K562 (cell line): ENCODE measurements around the gene EML1. TPM values are rescaled to one million over a fixed set of nuclear protein-coding genes. Genes with fewer than 3 reads are reported as not detected.

Experiments
- ATAC-seq: fragments of 200-7000 bp; cut with Tn5 transposase; 3 replicates; pipeline ENCODE4 v1.9.1; 2020; ENCODE audit warnings: moderate library complexity
- BruUV-seq: library from RNA; stranded (reverse); fragments of 400-500 nt; replicated peaks from 2 replicates; lab custom pipeline; 2021; lab: Mats Ljungman, UMichigan
- CTCF ChIA-PET: fragments of 300-600 bp; formaldehyde crosslinking; extraction: SDS; loops from one replicate; lab custom pipeline; 2021; ENCODE audit warnings: low intra/inter-chr PET ratio; lab: Yijun Ruan, JAX
- POLR2A ChIA-PET: fragments of 300-600, 350-650 bp; sonication (Branson Sonifier 250); formaldehyde crosslinking; extraction: SDS; loops from one replicate; lab custom pipeline; 2021; ENCODE audit warnings: antibody characterized with exemption, inconsistent platforms; lab: Yijun Ruan, JAX
- DNase-seq, 4 experiments: peaks; one replicate each; pipeline versions ENCODE4 v3.0.0 to v3.0.0-alpha.2; 2011 to 2018; ENCODE audit warnings: low spot score in 3 of 4, mixed read lengths in 3 of 4; ENCODE audit errors: extremely low read depth in 1 of 4
- FAIRE-seq: peaks from 2 replicates; lab custom pipeline; 2011; peaks lifted over from hg19 to GRCh38; lab: Jason Lieb, UNC
- H2AFZ ChIP-seq: 2 replicates; pipeline ENCODE4 v1.6.0; 2011; ENCODE audit warnings: low read depth, low read length, control low read depth, inconsistent platforms
- H3K27ac ChIP-seq: fragments of 200-600 bp; 3 replicates; pipeline ENCODE4 v1.8.0; 2011; ENCODE audit warnings: low read depth, mild to moderate bottlenecking, control low read depth, inconsistent platforms, low read length, moderate library complexity, mixed read lengths; ENCODE audit errors: extremely low read depth
- H3K27me3 ChIP-seq, 2 experiments: fragments of 300-600 bp in 1 of 2; 2 replicates in 1 of 2; 3 replicates in 1 of 2; pipeline versions ENCODE4 v1.6.0 to v1.8.0; 2011; ENCODE audit warnings: inconsistent platforms in 2 of 2, low read length in 2 of 2, mild to moderate bottlenecking in 1 of 2, mixed read lengths in 1 of 2, moderate library complexity in 1 of 2; ENCODE audit not compliant: control insufficient read depth in 2 of 2, insufficient read depth in 2 of 2
- H3K36me3 ChIP-seq: fragments of 300-600 bp; 3 replicates; pipeline ENCODE4 v1.8.0; 2011; ENCODE audit warnings: mild to moderate bottlenecking, low read length, inconsistent platforms; ENCODE audit not compliant: control insufficient read depth, insufficient read depth
- H3K4me1 ChIP-seq, 2 experiments: fragments of 200-600 bp in 1 of 2; replicated peaks in 1 of 2; 2 replicates in 1 of 2; 3 replicates in 1 of 2; pipeline versions ENCODE4 v1.5.1 to v1.8.0; 2011; ENCODE audit warnings: inconsistent platforms in 2 of 2, low read length in 2 of 2, mild to moderate bottlenecking in 1 of 2, mixed read lengths in 1 of 2, moderate library complexity in 1 of 2; ENCODE audit not compliant: control insufficient read depth in 2 of 2, insufficient read depth in 2 of 2
- H3K4me2 ChIP-seq: 2 replicates; pipeline ENCODE4 v1.6.1; 2011; ENCODE audit warnings: low read length, control low read depth, inconsistent platforms, mixed read lengths; ENCODE audit not compliant: insufficient read depth
- H3K4me3 ChIP-seq: fragments of 200-600 bp; sonication (generic), shearing (Covaris generic); 2 replicates; pipeline ENCODE4 v1.5.1; 2016; ENCODE audit warnings: control low read depth, inconsistent platforms
- H3K79me2 ChIP-seq: fragments of 200-600 bp; 3 replicates; pipeline ENCODE4 v1.8.0; 2011; ENCODE audit warnings: low read length, inconsistent platforms; ENCODE audit not compliant: control insufficient read depth, insufficient read depth
- H3K9ac ChIP-seq, 2 experiments: 2 replicates each; pipeline versions ENCODE4 v1.6.0 to v1.6.1; 2011; ENCODE audit warnings: low read depth in 2 of 2, low read length in 2 of 2, control low read depth in 1 of 2, inconsistent platforms in 1 of 2, mild to moderate bottlenecking in 1 of 2, mixed read lengths in 1 of 2; ENCODE audit not compliant: insufficient read depth in 1 of 2
- H3K9me1 ChIP-seq: one replicate; pipeline ENCODE4 v1.6.0; 2011; ENCODE audit warnings: inconsistent platforms, mild to moderate bottlenecking, low read length, moderate library complexity; ENCODE audit not compliant: control insufficient read depth, insufficient read depth
- H3K9me3 ChIP-seq: replicated peaks from 2 replicates; pipeline ENCODE4 v1.5.1; 2011; ENCODE audit warnings: low read depth, low read length, inconsistent platforms; ENCODE audit not compliant: control insufficient read depth, insufficient read depth
- H4K20me1 ChIP-seq: replicated peaks from 2 replicates; pipeline ENCODE4 v1.6.1; 2011; ENCODE audit warnings: low read length, inconsistent platforms, mixed read lengths; ENCODE audit not compliant: control insufficient read depth, insufficient read depth
- ADNP ChIP-seq: fragments of 200-800 bp; sonication (Bioruptor generic); IDR thresholded peaks from 2 replicates; pipeline ENCODE4 v1.6.1; 2016; ENCODE audit warnings: missing genetic modification characterization, missing compliant biosample characterization
- FOXA1 ChIP-seq: fragments of 450-650 bp; IDR thresholded peaks from 2 replicates; pipeline ENCODE4 v1.6.1; 2016; ENCODE audit warnings: mild to moderate bottlenecking, borderline replicate concordance
- RAD21 ChIP-seq, 2 experiments: fragments of 250-450 bp in 1 of 2; fragments of 450-650 bp in 1 of 2; sonication (Bioruptor Pico) in 1 of 2; formaldehyde crosslinking in 1 of 2; IDR thresholded peaks in 1 of 2; conservative IDR thresholded peaks in 1 of 2; 2 replicates each; pipeline versions ENCODE4 v1.4.0 to v1.8.0; 2020 to 2022; ENCODE audit warnings: mild to moderate bottlenecking in 2 of 2, moderate library complexity in 1 of 2
- ZNF146 ChIP-seq: IDR thresholded peaks from one replicate; pipeline ENCODE4 v1.6.1; 2018; ENCODE audit warnings: missing compliant biosample characterization; ENCODE audit not compliant: unreplicated experiment
- ZNF239 ChIP-seq: fragments of 250-450 bp; sonication (Bioruptor Pico); IDR thresholded peaks from 2 replicates; pipeline ENCODE4 v1.4.0; 2020; ENCODE audit warnings: mild to moderate bottlenecking
- WGBS: fragments of 100-300 bp; shearing (Covaris generic); methylation state at CpG from one replicate; pipeline ENCODE4 v1.1.6; 2016; ENCODE audit warnings: low coverage, mixed read lengths; ENCODE audit not compliant: insufficient coverage; ENCODE audit errors: missing lambda C conversion rate; 5-methylcytosine and 5-hydroxymethylcytosine counted together
- in situ Hi-C: fragments of 300-500 bp; cut with MboI; formaldehyde crosslinking; loops from 4 replicates; pipeline ENCODE4 v1.15.0; 2018; ENCODE audit warnings: inconsistent platforms, mixed read lengths
- intact Hi-C: fragments of 100-400 bp; cut with micrococcal nuclease; formaldehyde crosslinking; loops from 2 replicates; pipeline ENCODE4 v1.14.2; 2022
- polyA plus RNA-seq, 8 experiments: library from polyadenylated mRNA; depleted of rRNA in 4 of 8; stranded (reverse) in 5 of 8; unstranded in 3 of 8; fragments of >200 nt; fragmentation: Nextera tagmentation in 2 of 8; fragmentation: Illumina TruSeq in 1 of 8; extraction: Ambion mirVana in 2 of 8; extraction: Trizol in 1 of 8; gene quantifications; 2 replicates each; pipeline versions ENCODE4 v1.2.1 to v1.2.3, GENCODE V29; 2011 to 2014; ENCODE audit warnings: inconsistent platforms in 1 of 8, missing spikeins in 1 of 8
- total RNA-seq, 7 experiments: library from RNA; depleted of rRNA in 6 of 7; stranded (reverse); fragments of >200 nt in 6 of 7; fragmentation: Illumina TruSeq in 2 of 7; extraction: Trizol in 2 of 7; gene quantifications; 2 replicates each; pipeline versions ENCODE4 v1.2.1 to v1.2.3, GENCODE V29; 2011 to 2021; ENCODE audit warnings: low replicate concordance in 1 of 7
- TF ChIP-seq, protein P1 (sequence below): fragments of 450-650 bp; conservative IDR thresholded peaks from 2 replicates; pipeline ENCODE4 v1.6.1; 2016; ENCODE audit warnings: missing genetic modification characterization, low read depth, mild to moderate bottlenecking, missing compliant biosample characterization, moderate library complexity
- TF ChIP-seq, protein P2 (sequence below): sonication (generic); formaldehyde crosslinking; IDR thresholded peaks from 2 replicates; pipeline ENCODE4 v1.8.0; 2022; ENCODE audit warnings: mild to moderate bottlenecking, missing genetic modification reagents

EML1 gene
- total and polyA plus RNA-seq, 9 of the 15 experiments (the other 6 are each of a cell fraction or from before 2014, with no cell fraction given): 0.01 to 0.35 (median 0.07) TPM; not detected in 2

DNA sequence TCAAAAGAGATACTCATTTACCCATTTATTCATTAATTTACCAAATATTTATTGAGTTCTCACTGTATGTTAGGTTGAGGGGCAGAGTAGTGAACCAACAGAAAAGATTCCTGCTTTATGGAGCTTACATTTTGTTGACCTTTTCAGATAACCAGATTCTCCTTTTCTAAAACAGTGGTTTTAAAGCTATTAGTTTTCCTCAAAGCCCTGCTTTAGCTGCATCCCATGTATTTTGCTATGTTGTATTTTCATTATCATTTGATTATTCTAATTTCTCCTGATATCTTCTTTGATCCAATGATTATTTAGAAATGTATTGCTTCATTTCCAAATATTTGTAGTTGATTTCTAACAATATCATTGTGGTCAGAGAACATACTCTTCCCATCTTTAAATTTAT, 53.6 kb downstream of the EML1 start (continued):
- TF ChIP-seq, protein P1, sequence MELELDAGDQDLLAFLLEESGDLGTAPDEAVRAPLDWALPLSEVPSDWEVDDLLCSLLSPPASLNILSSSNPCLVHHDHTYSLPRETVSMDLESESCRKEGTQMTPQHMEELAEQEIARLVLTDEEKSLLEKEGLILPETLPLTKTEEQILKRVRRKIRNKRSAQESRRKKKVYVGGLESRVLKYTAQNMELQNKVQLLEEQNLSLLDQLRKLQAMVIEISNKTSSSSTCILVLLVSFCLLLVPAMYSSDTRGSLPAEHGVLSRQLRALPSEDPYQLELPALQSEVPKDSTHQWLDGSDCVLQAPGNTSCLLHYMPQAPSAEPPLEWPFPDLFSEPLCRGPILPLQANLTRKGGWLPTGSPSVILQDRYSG: no peak
- TF ChIP-seq ZNF239 (CRISPR knock-in tag): no peak
- TF ChIP-seq FOXA1: no peak
- no peak for TF ChIP-seq ADNP (tag)
- no peak for TF ChIP-seq RAD21 (CRISPR knock-in tag; conservative IDR thresholded peaks at IDR 0.05 in 1 of 2, IDR thresholded peaks at IDR 0.05 in 1 of 2)

DNA sequence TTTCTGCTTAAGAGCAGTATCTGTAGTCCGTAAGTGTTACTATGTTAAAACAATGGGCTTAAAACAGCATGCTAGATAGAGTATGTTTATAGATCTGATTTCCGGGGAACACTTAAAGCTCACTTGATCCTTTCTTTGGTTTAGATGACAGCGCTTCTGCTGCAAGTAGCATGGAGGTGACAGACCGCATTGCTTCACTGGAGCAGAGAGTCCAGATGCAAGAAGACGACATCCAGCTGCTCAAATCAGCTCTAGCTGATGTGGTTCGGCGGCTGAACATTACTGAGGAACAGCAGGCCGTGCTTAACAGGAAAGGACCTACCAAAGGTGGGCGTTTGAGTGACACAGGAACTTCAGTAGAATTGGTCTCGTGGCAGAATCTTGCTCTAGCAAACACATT, 57.5 kb downstream of the EML1 start:
- no peak for TF ChIP-seq ZNF146 (CRISPR knock-in tag)
- TF ChIP-seq, protein P2, sequence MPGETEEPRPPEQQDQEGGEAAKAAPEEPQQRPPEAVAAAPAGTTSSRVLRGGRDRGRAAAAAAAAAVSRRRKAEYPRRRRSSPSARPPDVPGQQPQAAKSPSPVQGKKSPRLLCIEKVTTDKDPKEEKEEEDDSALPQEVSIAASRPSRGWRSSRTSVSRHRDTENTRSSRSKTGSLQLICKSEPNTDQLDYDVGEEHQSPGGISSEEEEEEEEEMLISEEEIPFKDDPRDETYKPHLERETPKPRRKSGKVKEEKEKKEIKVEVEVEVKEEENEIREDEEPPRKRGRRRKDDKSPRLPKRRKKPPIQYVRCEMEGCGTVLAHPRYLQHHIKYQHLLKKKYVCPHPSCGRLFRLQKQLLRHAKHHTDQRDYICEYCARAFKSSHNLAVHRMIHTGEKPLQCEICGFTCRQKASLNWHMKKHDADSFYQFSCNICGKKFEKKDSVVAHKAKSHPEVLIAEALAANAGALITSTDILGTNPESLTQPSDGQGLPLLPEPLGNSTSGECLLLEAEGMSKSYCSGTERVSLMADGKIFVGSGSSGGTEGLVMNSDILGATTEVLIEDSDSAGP (CRISPR knock-in tag): no peak
- intact Hi-C loops (no loop called here), in situ Hi-C loops (no loop called here)
- FAIRE-seq (no peak), DNase-seq (peak in 1 of 4 experiments; percentile 1), ATAC-seq (no peak)
- Histone ChIP-seq H3K9ac (no peak overlapping the region), H3K4me1 (no peaks in the 10 kb centered on the region), H2AFZ (no peak overlapping the region), H3K27me3 (peaks cover 11 to 30% of the 10 kb centered on the region in 2 experiments; a peak in 3 of 5 replicates), H3K27ac (no peak overlapping the region), H3K79me2 (no peaks in the 10 kb centered on the region), H3K4me3 (no peak overlapping the region), H3K4me2 (no peak overlapping the region), H4K20me1 (no peaks in the 10 kb centered on the region), H3K36me3 (no peaks in the 10 kb centered on the region), H3K9me1 (no peaks in the 10 kb centered on the region), H3K9me3 (no peaks in the 10 kb centered on the region)
- ChIA-PET CTCF (no interaction called here), POLR2A (no interaction called here)
- no TSS peak for BruUV-seq
- 3% methylated on average over 9 of the region's 10 CpGs for WGBS
